Erythroblast (primary cell): Measurements from ENCODE around the gene GOLGB1.

Source experiments
- GATA1 ChIP-seq: IDR thresholded peaks from 2 replicates; pipeline ENCODE4 v1.6.1; 2011; ENCODE audit warnings: low read depth, mild to moderate bottlenecking, control low read depth, low read length, moderate library complexity
- POLR2A ChIP-seq: IDR thresholded peaks from 2 replicates; pipeline ENCODE4 v1.6.1; 2011; ENCODE audit warnings: mild to moderate bottlenecking, low read length

DNA sequence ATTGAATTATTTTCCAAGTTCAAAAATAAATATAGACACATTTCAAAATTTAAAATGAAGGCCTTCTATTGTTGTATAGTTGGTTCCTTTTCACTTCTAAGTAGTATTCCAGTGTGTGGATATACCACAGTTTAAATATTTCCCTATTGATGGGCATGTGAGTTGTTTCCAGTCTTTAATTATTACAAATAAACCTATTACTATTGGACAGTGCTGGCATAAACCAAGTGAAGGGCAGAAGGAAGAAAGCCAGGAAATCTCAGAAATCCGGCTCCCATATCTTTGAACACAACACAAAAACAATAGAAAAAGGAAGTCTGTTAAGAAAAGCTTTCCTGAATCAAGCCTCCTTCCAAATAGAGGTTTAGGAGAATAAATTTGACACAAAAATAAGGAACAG lies 26.1 kb downstream of the GOLGB1 start:
- no peak for TF ChIP-seq POLR2A
- no peak for TF ChIP-seq GATA1
